GM23338 (cell line): ENCODE results near the gene CENPT. TPM values are rescaled to one million over a fixed set of nuclear protein-coding genes. Genes with fewer than 3 reads are reported as not detected.

ENCODE experiments used
- ATAC-seq: fragments of 200-7000 bp; cut with Tn5 transposase; 3 replicates; pipeline ENCODE4 v1.9.1; 2020
- DNase-seq: peaks from one replicate; pipeline ENCODE4 v3.0.0-alpha.2; 2015; ENCODE audit warnings: low spot score
- H2AFZ ChIP-seq: fragments of 200-600 bp; sonication (generic); 2 replicates; pipeline ENCODE4 v1.8.0; 2016; ENCODE audit warnings: antibody characterized with exemption, mild to moderate bottlenecking, moderate library complexity
- H3F3A ChIP-seq: fragments of 200-600 bp; sonication (generic); replicated peaks from 2 replicates; pipeline ENCODE4 v1.8.0; 2017; ENCODE audit warnings: antibody characterized with exemption, mixed run types, low read depth
- H3K27ac ChIP-seq: fragments of 200-600 bp; sonication (generic); 2 replicates; pipeline ENCODE4 v1.6.1; 2016; ENCODE audit warnings: low read depth
- H3K27me3 ChIP-seq: fragments of 200-600 bp; sonication (generic); 2 replicates; pipeline ENCODE4 v1.8.0; 2016; ENCODE audit warnings: mild to moderate bottlenecking, mixed run types, moderate library complexity; ENCODE audit not compliant: insufficient read depth
- H3K36me3 ChIP-seq: fragments of 200-600 bp; sonication (generic); 2 replicates; pipeline ENCODE4 v1.8.0; 2016; ENCODE audit warnings: mild to moderate bottlenecking; ENCODE audit not compliant: insufficient read depth
- H3K4me1 ChIP-seq: fragments of 200-600 bp; sonication (generic); 2 replicates; pipeline ENCODE4 v1.8.0; 2016; ENCODE audit warnings: mild to moderate bottlenecking, moderate library complexity; ENCODE audit not compliant: insufficient read depth
- H3K4me2 ChIP-seq: fragments of 200-600 bp; sonication (generic); 2 replicates; pipeline ENCODE4 v1.7.1; 2017; ENCODE audit warnings: mixed run types
- H3K4me3 ChIP-seq: fragments of 200-600 bp; sonication (generic); 2 replicates; pipeline ENCODE4 v1.6.1; 2016; ENCODE audit warnings: mixed run types
- H3K79me2 ChIP-seq: fragments of 200-600 bp; sonication (generic); replicated peaks from 2 replicates; pipeline ENCODE4 v1.8.0; 2017; ENCODE audit warnings: mild to moderate bottlenecking; ENCODE audit not compliant: insufficient read depth
- H3K9me2 ChIP-seq: fragments of 200-600 bp; sonication (generic); 2 replicates; pipeline ENCODE4 v1.8.0; 2017; ENCODE audit not compliant: insufficient read depth
- H4K20me1 ChIP-seq: fragments of 200-600 bp; sonication (generic); replicated peaks from 2 replicates; pipeline ENCODE4 v1.8.0; 2017; ENCODE audit warnings: mild to moderate bottlenecking; ENCODE audit not compliant: insufficient read depth
- H3K27ac Mint-ChIP-seq: 2 replicates; pipeline ENCODE4 v1.8.0; 2020; ENCODE audit warnings: inconsistent platforms, mild to moderate bottlenecking, moderate library complexity, mixed read lengths
- H3K27me3 Mint-ChIP-seq: 3 replicates; pipeline ENCODE4 v1.8.0; 2022; ENCODE audit warnings: low read depth, mild to moderate bottlenecking, moderate library complexity, mixed read lengths, inconsistent platforms; ENCODE audit not compliant: insufficient read depth, poor library complexity
- H3K36me3 Mint-ChIP-seq: 3 replicates; pipeline ENCODE4 v1.8.0; 2021; ENCODE audit warnings: low read depth, mild to moderate bottlenecking, inconsistent platforms, moderate library complexity, mixed read lengths
- H3K4me1 Mint-ChIP-seq: 3 replicates; pipeline ENCODE4 v1.8.0; 2020; ENCODE audit warnings: mild to moderate bottlenecking, inconsistent platforms, mixed read lengths
- H3K4me3 Mint-ChIP-seq: 3 replicates; pipeline ENCODE4 v1.8.0; 2021; ENCODE audit warnings: moderate library complexity, mild to moderate bottlenecking, inconsistent platforms, mixed read lengths
- H3K9me3 Mint-ChIP-seq: 3 replicates; pipeline ENCODE4 v1.8.0; 2020; ENCODE audit warnings: moderate library complexity, mild to moderate bottlenecking, inconsistent platforms, mixed read lengths
- CREB1 ChIP-seq: fragments of 250-450 bp; sonication (Bioruptor Pico); IDR thresholded peaks from 2 replicates; pipeline ENCODE4 v1.5.0; 2020; ENCODE audit warnings: low read depth, mild to moderate bottlenecking, moderate library complexity
- CTCF ChIP-seq, 2 experiments: fragments of 200-600 bp in 1 of 2; sonication (generic) in 1 of 2; conservative IDR thresholded peaks; 2 replicates each; pipeline versions ENCODE4 v1.5.1 to v1.6.1; 2016 to 2017; ENCODE audit warnings: antibody characterized with exemption in 2 of 2, low read depth in 2 of 2, mild to moderate bottlenecking in 2 of 2, moderate library complexity in 1 of 2
- ETS1 ChIP-seq: IDR thresholded peaks from 2 replicates; pipeline ENCODE4 v1.6.1; 2016; ENCODE audit warnings: antibody characterized with exemption
- EZH2 ChIP-seq: fragments of 200-600 bp; sonication (generic); IDR thresholded peaks from one replicate; pipeline ENCODE4 v1.8.0; 2017; ENCODE audit warnings: antibody characterized with exemption, mild to moderate bottlenecking, low read depth; ENCODE audit not compliant: unreplicated experiment
- JUNB ChIP-seq: IDR thresholded peaks from one replicate; pipeline ENCODE4 v1.6.1; 2016; ENCODE audit warnings: antibody characterized with exemption; ENCODE audit not compliant: unreplicated experiment
- NANOG ChIP-seq: IDR thresholded peaks from 2 replicates; pipeline ENCODE4 v1.6.1; 2016; ENCODE audit warnings: antibody characterized with exemption, borderline replicate concordance
- REST ChIP-seq: IDR thresholded peaks from one replicate; pipeline ENCODE4 v1.6.1; 2018; ENCODE audit warnings: antibody characterized with exemption; ENCODE audit not compliant: unreplicated experiment
- STAT1 ChIP-seq: IDR thresholded peaks from one replicate; pipeline ENCODE4 v1.6.1; 2016; ENCODE audit warnings: antibody characterized with exemption; ENCODE audit not compliant: unreplicated experiment
- ZNF114 ChIP-seq: fragments of 250-450 bp; sonication (Bioruptor Pico); IDR thresholded peaks from 2 replicates; pipeline ENCODE4 v1.5.0; 2020; ENCODE audit warnings: mild to moderate bottlenecking, moderate library complexity
- ZNF331 ChIP-seq: fragments of 250-450 bp; sonication (Bioruptor Pico); IDR thresholded peaks from 2 replicates; pipeline ENCODE4 v1.5.0; 2020; ENCODE audit warnings: low read depth, mild to moderate bottlenecking, moderate library complexity
- ZNF462 ChIP-seq: fragments of 250-450 bp; sonication (Bioruptor Pico); IDR thresholded peaks from 2 replicates; pipeline ENCODE4 v1.5.0; 2020; ENCODE audit warnings: mild to moderate bottlenecking, moderate library complexity
- polyA plus RNA-seq: library from polyadenylated mRNA; unstranded; fragments of >200 nt; fragmentation: Nextera tagmentation; extraction: Ambion mirVana; gene quantifications from 2 replicates; pipeline ENCODE4 v1.2.1, GENCODE V29; 2016
- total RNA-seq: library from RNA; depleted of rRNA; stranded (reverse); fragments of >200 nt; shearing (Covaris generic); gene quantifications from 2 replicates; pipeline ENCODE4 v1.2.3, GENCODE V29; 2014

CENPT gene
- total and polyA plus RNA-seq, 2 experiments from 2014 or later, result 55.4 to 63.8 TPM

GRCh38 chr16:67781565-67781921, 66.0 kb downstream of the CENPT start:
- Histone ChIP-seq H3K4me2 (no peak overlapping the region), H3K27ac (no peak overlapping the region), H3K9me2 (no peaks in the 10 kb centered on the region), H3K27me3 (no peaks in the 10 kb centered on the region), H3K79me2 (peaks cover 31% of the 10 kb centered on the region), H3F3A (no peaks in the 10 kb centered on the region), H3K36me3 (no peaks in the 10 kb centered on the region), H2AFZ (no peak overlapping the region), H4K20me1 (peaks cover 4% of the 10 kb centered on the region; the same call in 1 of the 2 replicates), H3K4me3 (no peak overlapping the region), H3K4me1 (no peaks in the 10 kb centered on the region)
- H3K36me3 Mint-ChIP-seq, result no peaks in the 10 kb centered on the region; the same call in 1 of the 3 replicates
- H3K9me3 Mint-ChIP-seq, result no peaks in the 10 kb centered on the region
- no peak for ATAC-seq
- TF ChIP-seq ZNF462 (CRISPR knock-in tag) (no peak), ZNF331 (no peak), ZNF114 (no peak), CREB1 (CRISPR knock-in tag) (no peak), REST (no peak), JUNB (no peak), EZH2 (no peak), CTCF (conservative IDR thresholded peaks at IDR 0.05; ENCODE audit: low read depth in 2 of 2) (no peak), NANOG (no peak), ETS1 (no peak), STAT1 (no peak)
- no peak for DNase-seq
- peaks cover 4% of the 10 kb centered on the region for H3K27me3 Mint-ChIP-seq
- H3K27ac Mint-ChIP-seq, result no peak overlapping the region; the same call in 1 of the 2 replicates
- H3K4me3 Mint-ChIP-seq, result no peak overlapping the region
- peaks cover 2% of the 10 kb centered on the region; the same call in 1 of the 3 replicates for H3K4me1 Mint-ChIP-seq
